IMR-90 (cell line): ENCODE measurements around the gene INPP4A. TPM values are rescaled to one million over a fixed set of nuclear protein-coding genes. Genes with fewer than 3 reads are reported as not detected.
A peak's percentile ranks its signal among the peaks of the same experiment; 100 is the strongest.

Experiments
- ATAC-seq: fragments of 200-7000 bp; cut with Tn5 transposase; 2 replicates; pipeline ENCODE4 v1.9.1; 2020; ENCODE audit warnings: low read depth, mild to moderate bottlenecking, moderate library complexity
- BruUV-seq: library from RNA; stranded (reverse); fragments of 400-500 nt; replicated peaks from 2 replicates; lab custom pipeline; 2021; lab: Mats Ljungman, UMichigan
- CTCF ChIA-PET: fragments of 300-600 bp; formaldehyde crosslinking; extraction: SDS; loops from one replicate; lab custom pipeline; 2021; ENCODE audit warnings: antibody characterized with exemption; lab: Yijun Ruan, JAX
- POLR2A ChIA-PET: fragments of 300-600 bp; sonication (Branson Sonifier 250); formaldehyde crosslinking; loops from one replicate; lab custom pipeline; 2022; ENCODE audit warnings: antibody characterized with exemption; ENCODE audit not compliant: unreplicated experiment; lab: Charles Lee
- DNase-seq: peaks from one replicate; pipeline ENCODE4 v3.0.0; 2013
- H2AFZ ChIP-seq: replicated peaks from 2 replicates; pipeline ENCODE3; 2013; ENCODE audit warnings: low read length, mild to moderate bottlenecking; ENCODE audit not compliant: poor library complexity
- H2AK5ac ChIP-seq: 2 replicates; pipeline ENCODE4 v1.6.1; 2013; ENCODE audit warnings: low read depth, low read length, inconsistent platforms
- H2AK9ac ChIP-seq: replicated peaks from 2 replicates; pipeline ENCODE3; 2013; ENCODE audit warnings: mild to moderate bottlenecking, low read depth, low read length, moderate library complexity; ENCODE audit not compliant: poor library complexity
- H2BK120ac ChIP-seq: 2 replicates; pipeline ENCODE4 v1.6.1; 2013; ENCODE audit warnings: low read depth, low read length, inconsistent platforms
- H2BK15ac ChIP-seq: 3 replicates; pipeline ENCODE4 v1.6.1; 2013; ENCODE audit warnings: low read depth, low read length, inconsistent platforms
- H2BK20ac ChIP-seq: 2 replicates; pipeline ENCODE4 v1.6.1; 2013; ENCODE audit warnings: low read depth, mild to moderate bottlenecking, inconsistent platforms, low read length, moderate library complexity
- H2BK5ac ChIP-seq: 2 replicates; pipeline ENCODE4 v1.6.1; 2013; ENCODE audit warnings: mild to moderate bottlenecking, low read depth, low read length, inconsistent platforms; ENCODE audit not compliant: poor library complexity, severe bottlenecking
- H3K14ac ChIP-seq: replicated peaks from 2 replicates; pipeline ENCODE4 v1.6.1; 2013; ENCODE audit warnings: low read depth, low read length, inconsistent platforms
- H3K18ac ChIP-seq: 2 replicates; pipeline ENCODE4 v1.6.1; 2013; ENCODE audit warnings: low read depth, low read length, control low read depth
- H3K23ac ChIP-seq: 2 replicates; pipeline ENCODE4 v1.6.1; 2013; ENCODE audit warnings: low read depth, low read length, inconsistent platforms
- H3K27ac ChIP-seq: 2 replicates; pipeline ENCODE4 v1.5.1; 2013; ENCODE audit warnings: mild to moderate bottlenecking, control low read depth, low read length; ENCODE audit not compliant: insufficient read depth
- H3K27me3 ChIP-seq: 2 replicates; pipeline ENCODE4 v1.6.1; 2013; ENCODE audit warnings: low read length; ENCODE audit not compliant: control insufficient read depth, insufficient read depth
- H3K36me3 ChIP-seq: 2 replicates; pipeline ENCODE4 v1.6.1; 2013; ENCODE audit warnings: low read length, mixed read lengths; ENCODE audit not compliant: control insufficient read depth, insufficient read depth
- H3K4ac ChIP-seq: 2 replicates; pipeline ENCODE4 v1.6.1; 2013; ENCODE audit warnings: low read depth, low read length, inconsistent platforms
- H3K4me1 ChIP-seq: 2 replicates; pipeline ENCODE4 v1.6.1; 2013; ENCODE audit warnings: low read length, mixed read lengths; ENCODE audit not compliant: control insufficient read depth, insufficient read depth
- H3K4me2 ChIP-seq: 2 replicates; pipeline ENCODE4 v1.6.1; 2013; ENCODE audit warnings: low read depth, mild to moderate bottlenecking, control low read depth, low read length, moderate library complexity
- H3K4me3 ChIP-seq: 2 replicates; pipeline ENCODE4 v1.5.1; 2013; ENCODE audit warnings: low read depth, mild to moderate bottlenecking, control low read depth, low read length, moderate library complexity; ENCODE audit not compliant: insufficient read depth
- H3K56ac ChIP-seq: 2 replicates; pipeline ENCODE4 v1.6.1; 2013; ENCODE audit warnings: low read length, inconsistent platforms; ENCODE audit not compliant: insufficient read depth; ENCODE audit errors: extremely low read depth
- H3K79me1 ChIP-seq, 2 experiments: 2 replicates each; pipeline ENCODE4 v1.6.1; 2013; ENCODE audit warnings: low read length in 2 of 2, inconsistent platforms in 1 of 2, low read depth in 1 of 2
- H3K9ac ChIP-seq: 2 replicates; pipeline ENCODE4 v1.6.1; 2013; ENCODE audit warnings: low read depth, low read length, control low read depth
- H3K9me1 ChIP-seq: 2 replicates; pipeline ENCODE4 v1.6.1; 2013; ENCODE audit warnings: low read length, inconsistent platforms; ENCODE audit not compliant: insufficient read depth
- H3K9me3 ChIP-seq: 2 replicates; pipeline ENCODE4 v1.6.1; 2013; ENCODE audit warnings: low read length; ENCODE audit not compliant: control insufficient read depth, insufficient read depth
- H4K20me1 ChIP-seq: 2 replicates; pipeline ENCODE4 v1.6.1; 2013; ENCODE audit warnings: low read length, inconsistent platforms; ENCODE audit not compliant: insufficient read depth
- H4K5ac ChIP-seq: 2 replicates; pipeline ENCODE4 v1.6.1; 2013; ENCODE audit warnings: mild to moderate bottlenecking, low read depth, low read length, control low read depth
- H4K8ac ChIP-seq, 2 experiments: 2 replicates each; pipeline ENCODE4 v1.6.1; 2013; ENCODE audit warnings: low read depth in 2 of 2, low read length in 2 of 2, control low read depth in 1 of 2, inconsistent platforms in 1 of 2
- H4K91ac ChIP-seq: 2 replicates; pipeline ENCODE4 v1.6.1; 2013; ENCODE audit warnings: low read depth, low read length, inconsistent platforms; ENCODE audit not compliant: insufficient read depth
- BHLHE40 ChIP-seq: fragments of 150-350 bp; IDR thresholded peaks from 2 replicates; pipeline ENCODE4 v1.6.1; 2016; ENCODE audit warnings: mild to moderate bottlenecking, low read depth, low read length
- CEBPB ChIP-seq: IDR thresholded peaks from 2 replicates; pipeline ENCODE4 v1.6.1; 2012; ENCODE audit warnings: low read depth, low read length, improper control_type of control experiment
- CHD1 ChIP-seq: IDR thresholded peaks from 2 replicates; pipeline ENCODE4 v1.6.1; 2012; ENCODE audit warnings: low read depth, low read length, improper control_type of control experiment
- FOS ChIP-seq: fragments of 150-350 bp; IDR thresholded peaks from 2 replicates; pipeline ENCODE4 v1.6.1; 2016; ENCODE audit warnings: low read depth, low read length
- MAFK ChIP-seq: IDR thresholded peaks from 2 replicates; pipeline ENCODE4 v1.6.1; 2012; ENCODE audit warnings: low read depth, low read length, improper control_type of control experiment
- MAZ ChIP-seq: IDR thresholded peaks from 2 replicates; pipeline ENCODE4 v1.6.1; 2012; ENCODE audit warnings: low read depth, mild to moderate bottlenecking, low read length, improper control_type of control experiment, moderate library complexity, borderline replicate concordance
- MXI1 ChIP-seq: IDR thresholded peaks from 2 replicates; pipeline ENCODE4 v1.6.1; 2012; ENCODE audit warnings: low read depth, mild to moderate bottlenecking, low read length, moderate library complexity, borderline replicate concordance
- NFE2L2 ChIP-seq: fragments of 150-350 bp; IDR thresholded peaks from 2 replicates; pipeline ENCODE4 v1.6.1; 2016; ENCODE audit warnings: low read depth, mild to moderate bottlenecking, low read length
- POLR2A ChIP-seq: IDR thresholded peaks from 2 replicates; pipeline ENCODE4 v1.6.1; 2012; ENCODE audit warnings: mild to moderate bottlenecking, low read depth, low read length
- RAD21 ChIP-seq: IDR thresholded peaks from 2 replicates; pipeline ENCODE4 v1.6.1; 2012; ENCODE audit warnings: low read length, improper control_type of control experiment
- RCOR1 ChIP-seq: IDR thresholded peaks from 2 replicates; pipeline ENCODE4 v1.6.1; 2012; ENCODE audit warnings: mild to moderate bottlenecking, low read length, improper control_type of control experiment; ENCODE audit not compliant: insufficient replicate concordance
- RFX5 ChIP-seq: IDR thresholded peaks from 2 replicates; pipeline ENCODE4 v1.8.0; 2012; ENCODE audit warnings: low read depth, mild to moderate bottlenecking, low read length, moderate library complexity
- SMC3 ChIP-seq: fragments of 150-350 bp; IDR thresholded peaks from 2 replicates; pipeline ENCODE4 v1.6.1; 2016; ENCODE audit warnings: low read depth, mild to moderate bottlenecking, antibody characterized with exemption, low read length, moderate library complexity
- WGBS, 2 experiments: methylation state at CpG; one replicate each; pipeline versions ENCODE4 v1.1.5 to v1.1.7; 2013; ENCODE audit warnings: missing lambda C conversion rate in 2 of 2; ENCODE audit not compliant: insufficient read length in 1 of 2; ENCODE audit errors: extremely low coverage in 2 of 2; 5-methylcytosine and 5-hydroxymethylcytosine counted together
- dilution Hi-C: fragments of 300-500 bp; cut with HindIII; formaldehyde crosslinking; loops from one replicate; pipeline ENCODE4 v1.14.3; 2018; ENCODE audit warnings: low sequenced_read_pairs; ENCODE audit not compliant: unreplicated experiment
- in situ Hi-C: fragments of 300-500 bp; cut with MboI; formaldehyde crosslinking; loops from 3 replicates; pipeline ENCODE4 v1.14.3; 2019; ENCODE audit warnings: low sequenced_read_pairs, inconsistent platforms, mixed read lengths
- intact Hi-C: fragments of 100-400 bp; cut with micrococcal nuclease; formaldehyde crosslinking; loops from 2 replicates; pipeline ENCODE4 v1.10.0; 2022
- polyA plus RNA-seq, 3 experiments: library from polyadenylated mRNA; depleted of rRNA; stranded (reverse); fragments of >200 nt; gene quantifications; 2 replicates each; pipeline ENCODE4 v1.2.3, GENCODE V29; 2012; ENCODE audit warnings: low replicate concordance in 1 of 3
- total RNA-seq: library from RNA; depleted of rRNA; stranded (reverse); fragments of >200 nt; gene quantifications from 2 replicates; pipeline ENCODE4 v1.2.3, GENCODE V29; 2012
- TF ChIP-seq, protein P1 (sequence below): conservative IDR thresholded peaks from 2 replicates; pipeline ENCODE4 v1.5.1; 2012; ENCODE audit warnings: mild to moderate bottlenecking, low read depth, low read length, improper control_type of control experiment
- TF ChIP-seq, protein P2 (sequence below): fragments of 150-350 bp; IDR thresholded peaks from 2 replicates; pipeline ENCODE4 v1.6.1; 2016; ENCODE audit warnings: low read depth, mild to moderate bottlenecking, low read length, moderate library complexity, borderline replicate concordance
- TF ChIP-seq, protein P3 (sequence below): fragments of 150-350 bp; IDR thresholded peaks from 2 replicates; pipeline ENCODE4 v1.6.1; 2017; ENCODE audit warnings: mild to moderate bottlenecking, antibody characterized with exemption, low read length, low read depth

The INPP4A gene
- total and polyA plus RNA-seq, 2 of the 4 experiments (the other 2 are of a cell fraction): 14.5 to 27.1 TPM

DNA sequence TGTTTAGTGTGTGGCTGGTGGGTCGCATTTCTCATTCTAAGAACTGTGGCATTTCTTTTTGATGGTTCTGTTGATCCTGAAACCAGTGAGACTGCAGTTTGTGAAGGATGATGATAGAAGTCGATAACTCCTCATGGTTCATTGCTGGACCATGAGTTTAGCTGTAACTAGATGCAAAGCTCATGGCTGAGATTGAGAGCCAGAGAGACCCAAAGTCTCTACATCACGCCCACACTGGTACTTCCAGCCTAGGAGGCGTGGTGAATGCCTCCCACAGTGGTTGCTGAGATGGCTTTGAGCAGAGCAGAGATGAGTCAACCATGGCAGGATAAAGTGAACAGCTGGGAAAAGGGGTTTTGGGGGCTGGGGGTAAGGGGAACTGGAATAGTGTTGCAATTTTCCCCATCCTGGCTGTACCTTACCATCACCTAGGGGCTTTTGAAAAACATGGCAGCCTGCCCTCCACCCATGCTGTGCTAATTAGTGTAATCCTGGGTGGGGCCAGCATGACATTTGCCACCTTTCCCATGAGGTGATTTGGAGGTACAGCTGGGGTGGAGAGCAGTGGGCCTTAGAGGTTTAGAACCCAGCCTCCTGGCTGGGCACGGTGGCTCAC is 24.1 kb downstream of the INPP4A start:
- Histone ChIP-seq H2BK15ac (no peak overlapping the region; the same call in 2 of the 3 replicates), H2BK120ac (no peak overlapping the region), H2BK5ac (no peak overlapping the region), H3K9me3 (no peaks in the 10 kb centered on the region), H2BK20ac (no peak overlapping the region), H3K36me3 (no peaks in the 10 kb centered on the region), H3K4me1 (peaks cover 4% of the 10 kb centered on the region; the same call in 1 of the 2 replicates), H3K4me3 (no peak overlapping the region), H2AK9ac (peak overlapping the region; percentile 55), H3K4ac (no peak overlapping the region), H2AK5ac (no peak overlapping the region; the same call in 1 of the 2 replicates), H4K20me1 (peaks cover 47% of the 10 kb centered on the region), H3K27ac (no peak overlapping the region), H3K9me1 (peaks cover 25% of the 10 kb centered on the region), H4K8ac (no peak overlapping the region), H3K18ac (no peak overlapping the region), H3K9ac (no peak overlapping the region), H3K79me1 (peaks cover 17 to 81% of the 10 kb centered on the region in 2 experiments), H4K91ac (no peak overlapping the region), H3K27me3 (no peaks in the 10 kb centered on the region), H3K4me2 (no peak overlapping the region), H3K14ac (peak overlapping the region; percentile 21), H4K5ac (no peak overlapping the region), H2AFZ (no peak overlapping the region), H3K23ac (peak overlapping the region; percentile 33; the same call in 1 of the 2 replicates), H3K56ac (no peak overlapping the region)
- intact Hi-C loops: no loop called here
- TF ChIP-seq, protein P1, sequence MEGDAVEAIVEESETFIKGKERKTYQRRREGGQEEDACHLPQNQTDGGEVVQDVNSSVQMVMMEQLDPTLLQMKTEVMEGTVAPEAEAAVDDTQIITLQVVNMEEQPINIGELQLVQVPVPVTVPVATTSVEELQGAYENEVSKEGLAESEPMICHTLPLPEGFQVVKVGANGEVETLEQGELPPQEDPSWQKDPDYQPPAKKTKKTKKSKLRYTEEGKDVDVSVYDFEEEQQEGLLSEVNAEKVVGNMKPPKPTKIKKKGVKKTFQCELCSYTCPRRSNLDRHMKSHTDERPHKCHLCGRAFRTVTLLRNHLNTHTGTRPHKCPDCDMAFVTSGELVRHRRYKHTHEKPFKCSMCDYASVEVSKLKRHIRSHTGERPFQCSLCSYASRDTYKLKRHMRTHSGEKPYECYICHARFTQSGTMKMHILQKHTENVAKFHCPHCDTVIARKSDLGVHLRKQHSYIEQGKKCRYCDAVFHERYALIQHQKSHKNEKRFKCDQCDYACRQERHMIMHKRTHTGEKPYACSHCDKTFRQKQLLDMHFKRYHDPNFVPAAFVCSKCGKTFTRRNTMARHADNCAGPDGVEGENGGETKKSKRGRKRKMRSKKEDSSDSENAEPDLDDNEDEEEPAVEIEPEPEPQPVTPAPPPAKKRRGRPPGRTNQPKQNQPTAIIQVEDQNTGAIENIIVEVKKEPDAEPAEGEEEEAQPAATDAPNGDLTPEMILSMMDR: no peak
- TF ChIP-seq MXI1 (no peak), FOS (no peak), NFE2L2 (no peak), MAZ (no peak), CEBPB (no peak), RAD21 (no peak), CHD1 (no peak), RCOR1 (no peak), BHLHE40 (no peak), MAFK (no peak), RFX5 (no peak), POLR2A (no peak), SMC3 (no peak)
- TF ChIP-seq, protein P2, sequence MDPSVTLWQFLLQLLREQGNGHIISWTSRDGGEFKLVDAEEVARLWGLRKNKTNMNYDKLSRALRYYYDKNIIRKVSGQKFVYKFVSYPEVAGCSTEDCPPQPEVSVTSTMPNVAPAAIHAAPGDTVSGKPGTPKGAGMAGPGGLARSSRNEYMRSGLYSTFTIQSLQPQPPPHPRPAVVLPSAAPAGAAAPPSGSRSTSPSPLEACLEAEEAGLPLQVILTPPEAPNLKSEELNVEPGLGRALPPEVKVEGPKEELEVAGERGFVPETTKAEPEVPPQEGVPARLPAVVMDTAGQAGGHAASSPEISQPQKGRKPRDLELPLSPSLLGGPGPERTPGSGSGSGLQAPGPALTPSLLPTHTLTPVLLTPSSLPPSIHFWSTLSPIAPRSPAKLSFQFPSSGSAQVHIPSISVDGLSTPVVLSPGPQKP: no peak
- TF ChIP-seq, protein P3, sequence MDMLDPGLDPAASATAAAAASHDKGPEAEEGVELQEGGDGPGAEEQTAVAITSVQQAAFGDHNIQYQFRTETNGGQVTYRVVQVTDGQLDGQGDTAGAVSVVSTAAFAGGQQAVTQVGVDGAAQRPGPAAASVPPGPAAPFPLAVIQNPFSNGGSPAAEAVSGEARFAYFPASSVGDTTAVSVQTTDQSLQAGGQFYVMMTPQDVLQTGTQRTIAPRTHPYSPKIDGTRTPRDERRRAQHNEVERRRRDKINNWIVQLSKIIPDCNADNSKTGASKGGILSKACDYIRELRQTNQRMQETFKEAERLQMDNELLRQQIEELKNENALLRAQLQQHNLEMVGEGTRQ: no peak
- peak; percentile 65 for DNase-seq
- CTCF ChIA-PET: no interaction called here
- dilution Hi-C loops: no loop called here
- in situ Hi-C loops: no loop called here
- ATAC-seq: peak; percentile 64
- POLR2A ChIA-PET: no interaction called here
- BruUV-seq: no TSS peak
- WGBS, 2 experiments: no CpG with 5 or more reads among the region's 5 CpGs
